Activated naive CD4-positive, alpha-beta T cell treated with anti-CD3 and anti-CD28 coated beads, Interleukin-2, amount 50 U/mL, for 24 hours (primary cell): ENCODE measurements around the gene ZNF680.

Experiments
- H3K27ac Mint-ChIP-seq: one replicate; pipeline ENCODE4 v1.8.0; 2021; ENCODE audit warnings: mild to moderate bottlenecking, mixed read lengths
- H3K27me3 Mint-ChIP-seq: one replicate; pipeline ENCODE4 v1.8.0; 2021; ENCODE audit warnings: mixed read lengths
- H3K36me3 Mint-ChIP-seq: one replicate; pipeline ENCODE4 v1.8.0; 2021; ENCODE audit warnings: mixed read lengths
- H3K4me1 Mint-ChIP-seq: one replicate; pipeline ENCODE4 v1.8.0; 2021; ENCODE audit warnings: mixed read lengths
- H3K4me3 Mint-ChIP-seq: one replicate; pipeline ENCODE4 v1.8.0; 2021; ENCODE audit warnings: mild to moderate bottlenecking, mixed read lengths
- H3K9me3 Mint-ChIP-seq: one replicate; pipeline ENCODE4 v1.8.0; 2021; ENCODE audit warnings: mixed read lengths

Gene ZNF680

DNA sequence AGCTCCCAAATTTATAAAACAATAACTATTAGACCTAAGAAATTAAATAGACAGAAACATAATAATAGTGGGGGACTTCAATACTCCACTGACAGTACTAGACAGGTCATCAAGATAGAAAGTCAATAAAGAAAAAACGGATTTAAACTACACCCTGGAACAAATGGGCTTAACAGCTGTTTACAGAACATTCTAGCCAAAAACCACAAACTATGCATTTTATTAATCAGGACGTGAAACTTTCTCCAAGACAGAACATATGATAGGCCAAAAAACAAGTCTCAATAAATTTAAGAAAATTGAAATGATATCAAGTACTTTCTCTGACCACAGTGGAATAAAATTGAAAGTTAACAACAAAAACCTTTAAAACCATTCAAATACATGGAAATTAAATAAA lies 46.4 kb downstream of the ZNF680 start:
- Mint-ChIP-seq H3K36me3 (peaks cover 64% of the 10 kb centered on the region), H3K27me3 (no peaks in the 10 kb centered on the region), H3K4me1 (peaks cover 5% of the 10 kb centered on the region), H3K27ac (no peak overlapping the region), H3K9me3 (peaks cover 30% of the 10 kb centered on the region), H3K4me3 (no peak overlapping the region)

DNA sequence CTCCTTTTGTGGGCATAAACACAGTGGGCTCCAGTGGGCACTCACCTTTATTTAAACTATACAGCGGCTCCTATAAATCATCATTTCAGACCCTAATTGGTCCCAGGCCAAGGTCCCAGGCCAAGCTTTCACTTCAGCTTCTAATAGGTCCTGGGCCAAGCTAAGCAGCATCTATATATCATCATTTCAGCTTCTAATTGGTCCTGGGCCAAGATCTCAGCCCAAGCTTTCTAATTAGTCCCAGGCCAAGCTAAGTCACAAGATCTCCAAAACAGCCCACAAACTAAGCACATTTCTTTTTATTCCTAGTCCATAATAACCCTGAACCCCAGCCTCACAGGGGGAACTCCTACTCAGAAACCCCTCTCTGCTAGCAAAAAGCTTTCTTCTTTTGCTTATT lies 47.1 kb downstream of the ZNF680 start:
- Mint-ChIP-seq H3K9me3 (peaks cover 24% of the 10 kb centered on the region), H3K4me1 (peaks cover 5% of the 10 kb centered on the region), H3K4me3 (no peak overlapping the region), H3K27me3 (no peaks in the 10 kb centered on the region), H3K36me3 (peaks cover 59% of the 10 kb centered on the region), H3K27ac (no peak overlapping the region)

DNA sequence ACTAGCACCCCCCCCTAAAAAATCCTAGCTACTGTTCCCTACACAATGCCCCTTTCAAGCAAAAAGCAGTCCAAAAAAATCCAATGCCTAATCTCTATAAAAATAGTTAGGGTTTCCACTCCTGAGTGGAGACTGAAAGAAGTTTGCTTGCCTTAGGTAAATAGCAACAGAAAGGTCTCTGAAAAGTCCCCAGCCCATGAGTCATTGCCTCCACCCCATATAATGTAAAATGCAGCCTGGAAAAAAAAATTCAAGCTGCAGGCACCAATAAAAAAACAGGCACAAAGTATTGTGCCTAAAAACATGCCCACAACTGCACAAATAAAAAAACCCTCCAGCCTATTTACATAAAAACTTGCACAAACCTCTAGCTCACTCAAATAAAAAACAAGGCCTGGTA lies 47.5 kb downstream of the ZNF680 start:
- H3K4me3 Mint-ChIP-seq, result no peak overlapping the region
- peaks cover 24% of the 10 kb centered on the region for H3K9me3 Mint-ChIP-seq
- peaks cover 5% of the 10 kb centered on the region for H3K4me1 Mint-ChIP-seq
- H3K27me3 Mint-ChIP-seq, result no peaks in the 10 kb centered on the region
- H3K27ac Mint-ChIP-seq, result no peak overlapping the region
- peaks cover 56% of the 10 kb centered on the region for H3K36me3 Mint-ChIP-seq

GRCh38 chr7:64509583-64509982 lies 53.3 kb downstream of the ZNF680 start:
- H3K9me3 Mint-ChIP-seq, result peaks cover 11% of the 10 kb centered on the region
- no peak overlapping the region for H3K4me3 Mint-ChIP-seq
- peaks cover 26% of the 10 kb centered on the region for H3K36me3 Mint-ChIP-seq

GRCh38 chr7:64504581-64505120 lies 58.2 kb downstream of the ZNF680 start:
- H3K27ac Mint-ChIP-seq, result no peak overlapping the region
- peaks cover 21% of the 10 kb centered on the region for H3K36me3 Mint-ChIP-seq
- no peak overlapping the region for H3K4me3 Mint-ChIP-seq
- peaks cover 19% of the 10 kb centered on the region for H3K9me3 Mint-ChIP-seq
- H3K4me1 Mint-ChIP-seq, result no peaks in the 10 kb centered on the region
- no peaks in the 10 kb centered on the region for H3K27me3 Mint-ChIP-seq

More at GRCh38 chr7:64509583-64509982, 53.3 kb downstream of the ZNF680 start:
- Mint-ChIP-seq H3K4me1 (no peaks in the 10 kb centered on the region), H3K27ac (no peak overlapping the region), H3K27me3 (no peaks in the 10 kb centered on the region)

GRCh38 chr7:64498270-64498669 lies 64.6 kb downstream of the ZNF680 start:
- Mint-ChIP-seq H3K4me3 (no peak overlapping the region), H3K4me1 (no peaks in the 10 kb centered on the region), H3K27me3 (no peaks in the 10 kb centered on the region), H3K27ac (no peak overlapping the region), H3K36me3 (peaks cover 8% of the 10 kb centered on the region), H3K9me3 (peaks cover 8% of the 10 kb centered on the region)

- peaks cover 1% of the 10 kb centered on the region for H3K36me3 Mint-ChIP-seq
- H3K4me1 Mint-ChIP-seq, result no peaks in the 10 kb centered on the region
- H3K9me3 Mint-ChIP-seq, result peaks cover 7% of the 10 kb centered on the region
- no peak overlapping the region for H3K27ac Mint-ChIP-seq
- H3K27me3 Mint-ChIP-seq, result no peaks in the 10 kb centered on the region
- H3K4me3 Mint-ChIP-seq, result no peak overlapping the region
Measured at GRCh38 chr7:64494912-64495461, 67.9 kb downstream of the ZNF680 start.

DNA sequence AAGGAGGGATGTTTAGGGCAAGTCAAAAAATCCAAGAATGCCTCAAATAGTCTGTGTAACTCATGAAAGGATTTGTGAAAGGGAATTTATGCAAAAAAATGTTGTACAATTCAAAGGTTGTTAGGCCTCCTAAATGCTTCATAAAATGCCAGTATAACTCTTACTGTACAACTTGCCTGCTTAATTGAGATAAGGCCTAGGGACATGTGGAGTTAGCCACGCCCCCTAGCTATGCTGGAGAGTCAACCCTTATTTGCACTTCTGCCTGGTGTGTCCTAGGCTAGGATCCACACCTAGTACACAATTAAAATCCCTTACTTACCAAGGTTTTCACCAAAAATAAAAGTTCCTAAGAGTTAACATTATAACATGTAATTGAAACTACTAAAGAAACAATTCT lies 77.2 kb downstream of the ZNF680 start:
- peaks cover 16% of the 10 kb centered on the region for H3K9me3 Mint-ChIP-seq
- H3K4me1 Mint-ChIP-seq, result no peaks in the 10 kb centered on the region
- no peak overlapping the region for H3K4me3 Mint-ChIP-seq

More for the DNA sequence above, 77.2 kb downstream of the ZNF680 start:
- Mint-ChIP-seq H3K27ac (no peak overlapping the region), H3K27me3 (no peaks in the 10 kb centered on the region), H3K36me3 (peaks cover 3% of the 10 kb centered on the region)
